Dermis blood vessel endothelial cell (primary cell): Measurements from ENCODE around the gene TBX4. TPM values are rescaled to one million over a fixed set of nuclear protein-coding genes. Genes with fewer than 3 reads are reported as not detected.

Experiments used
- DNase-seq: peaks from one replicate; pipeline ENCODE4 v3.0.0; 2010
- total RNA-seq: library from RNA; depleted of rRNA; stranded (reverse); fragments of >200 nt; gene quantifications from 2 replicates; pipeline ENCODE4 v1.2.3, GENCODE V29; 2014

Gene TBX4
- total RNA-seq, 1 donor from 2014 or later: not detected

DNA sequence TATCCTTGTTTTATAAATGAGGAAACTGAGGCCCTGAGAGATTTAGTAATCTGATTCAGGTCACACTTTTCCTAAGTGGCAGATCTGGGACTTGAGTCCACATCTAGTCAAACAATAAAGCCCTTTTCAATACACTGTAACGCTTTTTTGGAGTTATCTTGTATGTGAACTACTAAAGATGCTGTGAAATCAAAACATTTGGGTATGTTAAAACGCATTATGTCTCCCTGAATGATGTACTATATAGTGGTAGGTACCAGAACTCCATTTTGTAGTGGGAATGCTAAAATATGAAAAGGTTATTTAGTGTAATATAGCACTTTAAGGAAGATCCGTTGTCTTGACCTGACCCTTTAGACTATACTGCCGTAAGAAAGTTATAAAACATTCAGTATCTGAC is 81.6 kb downstream of the TBX4 start:
- no peak for DNase-seq

DNA sequence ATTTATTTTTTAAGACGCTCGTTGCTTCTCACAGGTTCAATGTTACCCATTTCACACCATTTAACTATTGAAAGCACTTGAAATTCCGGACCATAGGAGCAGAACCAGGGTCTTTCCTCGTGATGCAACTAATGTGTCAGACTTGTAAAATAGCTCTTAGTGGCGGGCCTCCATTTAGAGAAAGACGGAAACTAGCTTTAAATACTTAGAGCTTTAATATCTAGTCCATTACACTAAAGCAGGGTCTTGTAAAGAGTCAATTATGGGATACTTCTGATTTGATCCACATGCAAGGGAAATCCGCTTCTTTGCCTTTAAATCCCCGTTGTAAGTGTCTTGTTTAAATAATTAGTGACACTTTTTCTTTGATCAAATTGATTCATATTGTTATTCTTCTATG is 82.2 kb downstream of the TBX4 start:
- no peak for DNase-seq

Other genes starting within 250 kb of the TBX4 start
- gene TBX2, start 52.6 kb upstream of the TBX4 start, total RNA-seq: 0.09 and 0.34 TPM in 2 replicates
- gene NACA2, start 138.8 kb downstream of the TBX4 start, total RNA-seq: not detected in 2 replicates